ENCODE data around the gene PRDX2. TPM values are rescaled to one million over a fixed set of nuclear protein-coding genes. Genes with fewer than 3 reads are reported as not detected.

PRDX2 gene
- total and polyA plus RNA-seq, 2 experiments from 2014 or later, result 497 to 581 TPM

- 92% methylated on average over 47 of the region's 50 CpGs for WGBS (ENCODE audit: low lambda C conversion rate, missing lambda C conversion rate)
- Histone ChIP-seq H3K79me2 (no peaks in the 10 kb centered on the region), H3K9me3 (ENCODE audit: low read depth) (no peaks in the 10 kb centered on the region), H3K27me3 (peaks cover 25% of the 10 kb centered on the region), H3K4me1 (ENCODE audit: insufficient read depth) (peaks cover 6% of the 10 kb centered on the region), H3K4me2 (no peak overlapping the region), H2AFZ (no peak overlapping the region), H4K20me1 (ENCODE audit: insufficient read depth, poor library complexity, severe bottlenecking) (no peaks in the 10 kb centered on the region), H3K27ac (no peak overlapping the region), H3K4me3 (no peak overlapping the region), H3K36me3 (replicated peaks; ENCODE audit: insufficient read depth, low read depth) (no peaks in the 10 kb centered on the region), H3K9me2 (replicated peaks; ENCODE audit: insufficient read depth) (no peaks in the 10 kb centered on the region)
- TF ChIP-seq EZH2 (IDR thresholded peaks at IDR 0.05; ENCODE audit: borderline replicate concordance) (no peak), CTCF (IDR thresholded peaks at IDR 0.05; ENCODE audit: poor library complexity) (no peak), EZH2phosphoT487 (IDR thresholded peaks at IDR 0.05; ENCODE audit: low read depth, severe bottlenecking, unreplicated experiment) (no peak)
- no peak for DNase-seq (ENCODE audit: low spot score)
These were observed 47.0 kb downstream of the PRDX2 start for GRCh38 chr19:12754465-12755196.

GRCh38 chr19:12752056-12752781 lies 49.4 kb downstream of the PRDX2 start:
- Histone ChIP-seq H3K9me2 (replicated peaks; ENCODE audit: insufficient read depth) (no peaks in the 10 kb centered on the region), H3K36me3 (replicated peaks; ENCODE audit: insufficient read depth, low read depth) (no peaks in the 10 kb centered on the region), H3K27ac (no peak overlapping the region), H4K20me1 (ENCODE audit: insufficient read depth, poor library complexity, severe bottlenecking) (no peaks in the 10 kb centered on the region), H3K27me3 (peaks cover 25% of the 10 kb centered on the region), H3K4me1 (ENCODE audit: insufficient read depth) (peaks cover 3% of the 10 kb centered on the region), H2AFZ (no peak overlapping the region), H3K4me3 (no peak overlapping the region), H3K9me3 (ENCODE audit: low read depth) (no peaks in the 10 kb centered on the region), H3K4me2 (no peak overlapping the region), H3K79me2 (no peaks in the 10 kb centered on the region)
- DNase-seq (ENCODE audit: low spot score), result no peak
- TF ChIP-seq EZH2phosphoT487 (IDR thresholded peaks at IDR 0.05; ENCODE audit: low read depth, severe bottlenecking, unreplicated experiment), result no peak
- TF ChIP-seq CTCF (IDR thresholded peaks at IDR 0.05; ENCODE audit: poor library complexity), result no peak
- no peak for TF ChIP-seq EZH2 (IDR thresholded peaks at IDR 0.05; ENCODE audit: borderline replicate concordance)
- 67% methylated on average over 20 of the region's 23 CpGs for WGBS (ENCODE audit: low lambda C conversion rate, missing lambda C conversion rate)

GRCh38 chr19:12751635-12752034 lies 50.0 kb downstream of the PRDX2 start, which contains the start of gene BEST2:
Gene BEST2 (plus strand): TSS chr19:12751791. CDS start chr19:12752593, 802 bp downstream.
- Histone ChIP-seq H3K4me2 (no peak within 1 kb of the TSS), H4K20me1 (ENCODE audit: insufficient read depth, poor library complexity, severe bottlenecking) (no peaks in the 10 kb centered on the region), H2AFZ (no peak within 1 kb of the TSS), H3K9me2 (replicated peaks; ENCODE audit: insufficient read depth) (no peaks in the 10 kb centered on the region), H3K9me3 (ENCODE audit: low read depth) (no peaks in the 10 kb centered on the region), H3K4me3 (no peak within 1 kb of the TSS), H3K79me2 (no peaks in the 10 kb centered on the region), H3K27ac (no peak within 1 kb of the TSS), H3K36me3 (replicated peaks; ENCODE audit: insufficient read depth, low read depth) (no peaks in the 10 kb centered on the region), H3K4me1 (ENCODE audit: insufficient read depth) (no peaks in the 10 kb centered on the region), H3K27me3 (peaks cover 25% of the 10 kb centered on the region)
- WGBS (ENCODE audit: low lambda C conversion rate, missing lambda C conversion rate), result 8% methylated on average over 5 of the region's 14 CpGs
- peak; percentile 36 for TF ChIP-seq EZH2 (IDR thresholded peaks at IDR 0.05; ENCODE audit: borderline replicate concordance)
- no peak for TF ChIP-seq EZH2phosphoT487 (IDR thresholded peaks at IDR 0.05; ENCODE audit: low read depth, severe bottlenecking, unreplicated experiment)
- TF ChIP-seq CTCF (IDR thresholded peaks at IDR 0.05; ENCODE audit: poor library complexity), result no peak
- DNase-seq (ENCODE audit: low spot score), result no peak

Measured in hepatocyte (in vitro differentiated cells).